GM23338 (cell line): ENCODE data around the gene ASS1. TPM values are rescaled to one million over a fixed set of nuclear protein-coding genes. Genes with fewer than 3 reads are reported as not detected.
A peak's percentile ranks its signal among the peaks of the same experiment; 100 is the strongest.

ENCODE experiments used
- ATAC-seq: fragments of 200-7000 bp; cut with Tn5 transposase; 3 replicates; pipeline ENCODE4 v1.9.1; 2020
- DNase-seq: peaks from one replicate; pipeline ENCODE4 v3.0.0-alpha.2; 2015; ENCODE audit warnings: low spot score
- H2AFZ ChIP-seq: fragments of 200-600 bp; sonication (generic); 2 replicates; pipeline ENCODE4 v1.8.0; 2016; ENCODE audit warnings: antibody characterized with exemption, mild to moderate bottlenecking, moderate library complexity
- H3F3A ChIP-seq: fragments of 200-600 bp; sonication (generic); replicated peaks from 2 replicates; pipeline ENCODE4 v1.8.0; 2017; ENCODE audit warnings: antibody characterized with exemption, mixed run types, low read depth
- H3K27ac ChIP-seq: fragments of 200-600 bp; sonication (generic); 2 replicates; pipeline ENCODE4 v1.6.1; 2016; ENCODE audit warnings: low read depth
- H3K27me3 ChIP-seq: fragments of 200-600 bp; sonication (generic); 2 replicates; pipeline ENCODE4 v1.8.0; 2016; ENCODE audit warnings: mild to moderate bottlenecking, mixed run types, moderate library complexity; ENCODE audit not compliant: insufficient read depth
- H3K36me3 ChIP-seq: fragments of 200-600 bp; sonication (generic); 2 replicates; pipeline ENCODE4 v1.8.0; 2016; ENCODE audit warnings: mild to moderate bottlenecking; ENCODE audit not compliant: insufficient read depth
- H3K4me1 ChIP-seq: fragments of 200-600 bp; sonication (generic); 2 replicates; pipeline ENCODE4 v1.8.0; 2016; ENCODE audit warnings: mild to moderate bottlenecking, moderate library complexity; ENCODE audit not compliant: insufficient read depth
- H3K4me2 ChIP-seq: fragments of 200-600 bp; sonication (generic); 2 replicates; pipeline ENCODE4 v1.7.1; 2017; ENCODE audit warnings: mixed run types
- H3K4me3 ChIP-seq: fragments of 200-600 bp; sonication (generic); 2 replicates; pipeline ENCODE4 v1.6.1; 2016; ENCODE audit warnings: mixed run types
- H3K79me2 ChIP-seq: fragments of 200-600 bp; sonication (generic); replicated peaks from 2 replicates; pipeline ENCODE4 v1.8.0; 2017; ENCODE audit warnings: mild to moderate bottlenecking; ENCODE audit not compliant: insufficient read depth
- H3K9me2 ChIP-seq: fragments of 200-600 bp; sonication (generic); 2 replicates; pipeline ENCODE4 v1.8.0; 2017; ENCODE audit not compliant: insufficient read depth
- H4K20me1 ChIP-seq: fragments of 200-600 bp; sonication (generic); replicated peaks from 2 replicates; pipeline ENCODE4 v1.8.0; 2017; ENCODE audit warnings: mild to moderate bottlenecking; ENCODE audit not compliant: insufficient read depth
- H3K27ac Mint-ChIP-seq: 2 replicates; pipeline ENCODE4 v1.8.0; 2020; ENCODE audit warnings: inconsistent platforms, mild to moderate bottlenecking, moderate library complexity, mixed read lengths
- H3K27me3 Mint-ChIP-seq: 3 replicates; pipeline ENCODE4 v1.8.0; 2022; ENCODE audit warnings: low read depth, mild to moderate bottlenecking, moderate library complexity, mixed read lengths, inconsistent platforms; ENCODE audit not compliant: insufficient read depth, poor library complexity
- H3K36me3 Mint-ChIP-seq: 3 replicates; pipeline ENCODE4 v1.8.0; 2021; ENCODE audit warnings: low read depth, mild to moderate bottlenecking, inconsistent platforms, moderate library complexity, mixed read lengths
- H3K4me1 Mint-ChIP-seq: 3 replicates; pipeline ENCODE4 v1.8.0; 2020; ENCODE audit warnings: mild to moderate bottlenecking, inconsistent platforms, mixed read lengths
- H3K4me3 Mint-ChIP-seq: 3 replicates; pipeline ENCODE4 v1.8.0; 2021; ENCODE audit warnings: moderate library complexity, mild to moderate bottlenecking, inconsistent platforms, mixed read lengths
- H3K9me3 Mint-ChIP-seq: 3 replicates; pipeline ENCODE4 v1.8.0; 2020; ENCODE audit warnings: moderate library complexity, mild to moderate bottlenecking, inconsistent platforms, mixed read lengths
- CREB1 ChIP-seq: fragments of 250-450 bp; sonication (Bioruptor Pico); IDR thresholded peaks from 2 replicates; pipeline ENCODE4 v1.5.0; 2020; ENCODE audit warnings: low read depth, mild to moderate bottlenecking, moderate library complexity
- CTCF ChIP-seq, 2 experiments: fragments of 200-600 bp in 1 of 2; sonication (generic) in 1 of 2; conservative IDR thresholded peaks; 2 replicates each; pipeline versions ENCODE4 v1.5.1 to v1.6.1; 2016 to 2017; ENCODE audit warnings: antibody characterized with exemption in 2 of 2, low read depth in 2 of 2, mild to moderate bottlenecking in 2 of 2, moderate library complexity in 1 of 2
- ETS1 ChIP-seq: IDR thresholded peaks from 2 replicates; pipeline ENCODE4 v1.6.1; 2016; ENCODE audit warnings: antibody characterized with exemption
- EZH2 ChIP-seq: fragments of 200-600 bp; sonication (generic); IDR thresholded peaks from one replicate; pipeline ENCODE4 v1.8.0; 2017; ENCODE audit warnings: antibody characterized with exemption, mild to moderate bottlenecking, low read depth; ENCODE audit not compliant: unreplicated experiment
- EZH2phosphoT487 ChIP-seq: fragments of 200-600 bp; sonication (generic); IDR thresholded peaks from one replicate; pipeline ENCODE4 v1.8.1; 2018; ENCODE audit warnings: antibody characterized with exemption; ENCODE audit not compliant: unreplicated experiment
- JUNB ChIP-seq: IDR thresholded peaks from one replicate; pipeline ENCODE4 v1.6.1; 2016; ENCODE audit warnings: antibody characterized with exemption; ENCODE audit not compliant: unreplicated experiment
- NANOG ChIP-seq: IDR thresholded peaks from 2 replicates; pipeline ENCODE4 v1.6.1; 2016; ENCODE audit warnings: antibody characterized with exemption, borderline replicate concordance
- POLR2AphosphoS5 ChIP-seq: IDR thresholded peaks from 2 replicates; pipeline ENCODE4 v1.6.1; 2016; ENCODE audit warnings: antibody characterized with exemption, low read depth
- REST ChIP-seq: IDR thresholded peaks from one replicate; pipeline ENCODE4 v1.6.1; 2018; ENCODE audit warnings: antibody characterized with exemption; ENCODE audit not compliant: unreplicated experiment
- STAT1 ChIP-seq: IDR thresholded peaks from one replicate; pipeline ENCODE4 v1.6.1; 2016; ENCODE audit warnings: antibody characterized with exemption; ENCODE audit not compliant: unreplicated experiment
- ZNF114 ChIP-seq: fragments of 250-450 bp; sonication (Bioruptor Pico); IDR thresholded peaks from 2 replicates; pipeline ENCODE4 v1.5.0; 2020; ENCODE audit warnings: mild to moderate bottlenecking, moderate library complexity
- ZNF331 ChIP-seq: fragments of 250-450 bp; sonication (Bioruptor Pico); IDR thresholded peaks from 2 replicates; pipeline ENCODE4 v1.5.0; 2020; ENCODE audit warnings: low read depth, mild to moderate bottlenecking, moderate library complexity
- ZNF462 ChIP-seq: fragments of 250-450 bp; sonication (Bioruptor Pico); IDR thresholded peaks from 2 replicates; pipeline ENCODE4 v1.5.0; 2020; ENCODE audit warnings: mild to moderate bottlenecking, moderate library complexity
- polyA plus RNA-seq: library from polyadenylated mRNA; unstranded; fragments of >200 nt; fragmentation: Nextera tagmentation; extraction: Ambion mirVana; gene quantifications from 2 replicates; pipeline ENCODE4 v1.2.1, GENCODE V29; 2016
- total RNA-seq: library from RNA; depleted of rRNA; stranded (reverse); fragments of >200 nt; shearing (Covaris generic); gene quantifications from 2 replicates; pipeline ENCODE4 v1.2.3, GENCODE V29; 2014

ASS1 gene
- total and polyA plus RNA-seq, 2 experiments from 2014 or later, result 65.8 to 103 TPM

- TF ChIP-seq CREB1 (no peak), POLR2AphosphoS5 (no peak), CTCF (conservative IDR thresholded peaks at IDR 0.05; ENCODE audit: low read depth in 2 of 2) (no peak), ETS1 (no peak), EZH2phosphoT487 (no peak), STAT1 (no peak), EZH2 (no peak), ZNF462 (no peak), ZNF331 (CRISPR knock-in tag) (no peak), ZNF114 (no peak), JUNB (no peak), NANOG (no peak), REST (no peak)
- Mint-ChIP-seq H3K27me3 (peaks cover 26% of the 10 kb centered on the region), H3K9me3 (peaks cover 16% of the 10 kb centered on the region), H3K36me3 (peaks cover 6% of the 10 kb centered on the region; the same call in 2 of the 3 replicates), H3K4me1 (no peaks in the 10 kb centered on the region; the same call in 2 of the 3 replicates), H3K27ac (no peak overlapping the region), H3K4me3 (no peak overlapping the region; the same call in 2 of the 3 replicates)
- Histone ChIP-seq H3F3A (no peaks in the 10 kb centered on the region), H3K36me3 (0 out of 2 replicates have a peak, but pooled peaks cover 7% of the 10 kb centered on the region), H3K4me1 (no peaks in the 10 kb centered on the region), H2AFZ (no peak overlapping the region), H3K27ac (no peak overlapping the region), H3K79me2 (no peaks in the 10 kb centered on the region), H3K4me3 (no peak overlapping the region), H3K27me3 (peaks cover 22% of the 10 kb centered on the region), H3K9me2 (no peaks in the 10 kb centered on the region), H4K20me1 (no peaks in the 10 kb centered on the region), H3K4me2 (no peak overlapping the region)
- ATAC-seq, result peak; percentile 12; the same call in 1 of the 3 replicates
- no peak for DNase-seq
Observed at GRCh38 chr9:130438382-130438981, 6.3 kb upstream of the ASS1 start.
